Measurements from ENCODE around the gene ZNF189.

ZNF189 gene

DNA sequence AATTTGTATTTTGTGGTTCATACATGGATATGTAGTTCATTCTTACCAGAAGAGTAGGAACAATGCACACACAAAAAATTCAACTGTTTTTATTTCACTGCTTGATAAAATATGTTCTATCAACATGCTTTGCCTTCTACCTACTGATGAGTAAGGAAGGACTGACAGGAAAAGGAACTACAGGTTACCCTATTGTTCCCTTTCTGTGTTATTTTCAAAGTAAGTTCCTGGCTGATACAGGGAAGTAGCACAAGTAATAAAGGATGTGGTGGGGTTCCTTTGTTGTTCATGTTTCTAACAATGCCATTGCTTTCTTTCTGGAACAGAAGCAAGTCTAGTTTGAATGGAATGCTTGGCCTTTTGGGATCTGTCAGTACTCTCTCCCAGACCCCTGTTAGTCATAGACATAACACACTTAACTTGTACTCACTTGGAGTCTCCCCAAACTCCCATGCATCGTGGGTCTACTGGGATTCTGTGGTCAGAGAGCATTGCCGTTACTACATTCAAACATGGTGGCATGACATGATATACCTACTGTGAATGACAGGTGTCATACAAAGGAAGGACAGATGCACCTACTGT, 57.1 kb downstream of the ZNF189 start:
- DNase-seq, result no peak

DNA sequence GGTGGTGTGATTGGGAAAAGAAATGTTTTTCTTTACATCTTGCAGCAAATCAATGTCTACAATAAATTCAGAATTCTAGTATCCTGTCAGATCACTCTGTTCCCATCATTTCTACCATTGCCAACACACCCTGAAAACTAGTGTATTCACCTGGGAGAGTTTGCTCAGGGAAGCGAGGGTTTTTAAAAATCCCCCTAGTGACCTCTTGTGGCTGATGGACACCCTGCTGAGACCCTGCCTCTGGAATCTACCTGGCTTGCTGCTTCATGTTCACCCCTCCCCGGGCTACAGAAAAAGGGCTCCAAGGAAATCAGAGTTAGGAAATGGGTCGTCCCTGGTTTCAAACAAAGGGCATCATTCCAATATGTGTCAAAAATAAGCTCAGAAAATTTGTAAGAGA, 58.4 kb downstream of the ZNF189 start:
- DNase-seq, result peak in 1 of 2 experiments; percentile 16

DNA sequence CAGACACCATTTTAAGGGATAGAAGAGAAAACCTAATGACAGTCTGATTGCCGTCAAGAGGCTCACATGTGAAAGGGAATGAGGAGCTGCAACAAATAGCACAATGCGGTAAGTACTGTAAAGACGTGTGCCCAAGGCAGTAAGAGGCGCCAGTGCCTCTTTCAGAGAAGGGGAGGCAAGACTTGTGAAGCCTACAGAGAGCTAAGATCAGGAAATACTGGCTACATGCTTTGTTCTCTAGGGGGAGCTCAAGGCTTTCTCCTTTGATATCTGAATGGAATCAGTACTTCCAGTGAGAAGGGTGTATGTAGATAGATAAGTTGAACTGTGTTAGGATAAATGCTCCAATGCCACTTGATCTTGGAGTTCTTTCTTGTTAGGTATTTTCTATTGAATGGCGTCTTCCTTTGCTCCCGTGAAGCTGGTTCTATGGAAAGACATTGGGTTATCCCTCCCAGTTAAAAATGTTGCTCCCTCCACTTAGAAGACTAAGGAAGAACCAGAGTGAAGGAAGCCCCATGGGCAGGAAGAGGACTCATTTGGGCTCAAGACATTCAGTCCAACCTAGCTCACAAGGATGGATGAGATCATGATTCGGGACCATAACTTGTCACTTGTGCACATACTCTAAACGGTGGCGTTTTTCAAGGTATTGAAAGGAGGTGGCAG, 60.4 kb downstream of the ZNF189 start:
- peak; percentile 74 to 78 for DNase-seq

Data from NCI-H526 (cell line).